Bronchial epithelial cell (primary cell): ENCODE results near the gene GDNF. TPM values are rescaled to one million over a fixed set of nuclear protein-coding genes. Genes with fewer than 3 reads are reported as not detected.

Experiments used
- DNase-seq: peaks from one replicate; pipeline ENCODE4 v3.0.0-alpha.2; 2010; ENCODE audit warnings: low read depth
- FAIRE-seq: peaks from 2 replicates; lab custom pipeline; 2011; peaks lifted over from hg19 to GRCh38; lab: Jason Lieb, UNC
- H3K27me3 ChIP-seq: 2 replicates; pipeline ENCODE4 v1.5.1; 2011; ENCODE audit warnings: low read length; ENCODE audit not compliant: control insufficient read depth, insufficient read depth
- H3K36me3 ChIP-seq: 2 replicates; pipeline ENCODE4 v1.5.1; 2011; ENCODE audit warnings: low read length; ENCODE audit not compliant: control insufficient read depth, insufficient read depth
- H3K4me3 ChIP-seq: 2 replicates; pipeline ENCODE4 v1.5.1; 2011; ENCODE audit warnings: mild to moderate bottlenecking, low read depth, low read length, control low read depth
- total RNA-seq: library from RNA; depleted of rRNA; stranded (reverse); fragments of >200 nt; gene quantifications from 2 replicates; pipeline ENCODE4 v1.2.1, GENCODE V29; 2014
- TF ChIP-seq, protein P1 (sequence below): IDR thresholded peaks from 2 replicates; pipeline ENCODE4 v1.5.1; 2011; ENCODE audit warnings: mild to moderate bottlenecking, moderate library complexity, low read length, control low read depth, inconsistent platforms; ENCODE audit not compliant: insufficient read depth, severe bottlenecking

Gene GDNF, protein sequence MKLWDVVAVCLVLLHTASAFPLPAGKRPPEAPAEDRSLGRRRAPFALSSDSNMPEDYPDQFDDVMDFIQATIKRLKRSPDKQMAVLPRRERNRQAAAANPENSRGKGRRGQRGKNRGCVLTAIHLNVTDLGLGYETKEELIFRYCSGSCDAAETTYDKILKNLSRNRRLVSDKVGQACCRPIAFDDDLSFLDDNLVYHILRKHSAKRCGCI
- under 0.01 TPM in 1 of 2 replicates, not detected in the other for total RNA-seq

- peak within 1 kb of the TSS; percentile 27 for H3K4me3 ChIP-seq
- DNase-seq (no peak), FAIRE-seq (no peak)
- peaks cover 35% of the 10 kb centered on the region for H3K27me3 ChIP-seq
- TF ChIP-seq, protein P1, sequence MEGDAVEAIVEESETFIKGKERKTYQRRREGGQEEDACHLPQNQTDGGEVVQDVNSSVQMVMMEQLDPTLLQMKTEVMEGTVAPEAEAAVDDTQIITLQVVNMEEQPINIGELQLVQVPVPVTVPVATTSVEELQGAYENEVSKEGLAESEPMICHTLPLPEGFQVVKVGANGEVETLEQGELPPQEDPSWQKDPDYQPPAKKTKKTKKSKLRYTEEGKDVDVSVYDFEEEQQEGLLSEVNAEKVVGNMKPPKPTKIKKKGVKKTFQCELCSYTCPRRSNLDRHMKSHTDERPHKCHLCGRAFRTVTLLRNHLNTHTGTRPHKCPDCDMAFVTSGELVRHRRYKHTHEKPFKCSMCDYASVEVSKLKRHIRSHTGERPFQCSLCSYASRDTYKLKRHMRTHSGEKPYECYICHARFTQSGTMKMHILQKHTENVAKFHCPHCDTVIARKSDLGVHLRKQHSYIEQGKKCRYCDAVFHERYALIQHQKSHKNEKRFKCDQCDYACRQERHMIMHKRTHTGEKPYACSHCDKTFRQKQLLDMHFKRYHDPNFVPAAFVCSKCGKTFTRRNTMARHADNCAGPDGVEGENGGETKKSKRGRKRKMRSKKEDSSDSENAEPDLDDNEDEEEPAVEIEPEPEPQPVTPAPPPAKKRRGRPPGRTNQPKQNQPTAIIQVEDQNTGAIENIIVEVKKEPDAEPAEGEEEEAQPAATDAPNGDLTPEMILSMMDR, result no peak
- no peaks in the 10 kb centered on the region for H3K36me3 ChIP-seq
Measured at GRCh38 chr5:37839407-37840052, at the start of gene GDNF. Gene GDNF (minus strand): TSS chr5:37840041. CDS start chr5:37834796, 5,245 bp downstream.

GRCh38 chr5:37888476-37888875 lies 48.6 kb upstream of the GDNF start:
- Histone ChIP-seq H3K4me3 (no peak overlapping the region), H3K27me3 (no peaks in the 10 kb centered on the region), H3K36me3 (no peaks in the 10 kb centered on the region)
- DNase-seq (peak; percentile 92), FAIRE-seq (no peak)
- TF ChIP-seq, protein P1, result no peak

- DNase-seq (no peak), FAIRE-seq (no peak)
- Histone ChIP-seq H3K36me3 (no peaks in the 10 kb centered on the region), H3K27me3 (no peaks in the 10 kb centered on the region), H3K4me3 (no peak overlapping the region)
- TF ChIP-seq, protein P1, result no peak
Measured at GRCh38 chr5:37886242-37886905, 46.5 kb upstream of the GDNF start.

GRCh38 chr5:37882636-37883035 lies 42.8 kb upstream of the GDNF start:
- H3K36me3 ChIP-seq, result no peaks in the 10 kb centered on the region
- no peaks in the 10 kb centered on the region for H3K27me3 ChIP-seq
- no peak for DNase-seq
- no peak overlapping the region for H3K4me3 ChIP-seq
- TF ChIP-seq, protein P1, result no peak
- no peak for FAIRE-seq

GRCh38 chr5:37881359-37881758 lies 41.5 kb upstream of the GDNF start:
- TF ChIP-seq, protein P1, result no peak
- no peaks in the 10 kb centered on the region for H3K27me3 ChIP-seq

More at GRCh38 chr5:37881359-37881758, 41.5 kb upstream of the GDNF start:
- H3K4me3 ChIP-seq, result no peak overlapping the region
- FAIRE-seq (no peak), DNase-seq (no peak)
- no peaks in the 10 kb centered on the region for H3K36me3 ChIP-seq
